HG03064 (cell line): Measurements from ENCODE around the gene MRPL10.

Experiments
- ATAC-seq: cut with Tn5 transposase; IDR thresholded peaks from one replicate; pipeline ENCODE4 v1.9.1; 2021; ENCODE audit warnings: low read depth; ENCODE audit not compliant: unreplicated experiment

The MRPL10 gene

DNA sequence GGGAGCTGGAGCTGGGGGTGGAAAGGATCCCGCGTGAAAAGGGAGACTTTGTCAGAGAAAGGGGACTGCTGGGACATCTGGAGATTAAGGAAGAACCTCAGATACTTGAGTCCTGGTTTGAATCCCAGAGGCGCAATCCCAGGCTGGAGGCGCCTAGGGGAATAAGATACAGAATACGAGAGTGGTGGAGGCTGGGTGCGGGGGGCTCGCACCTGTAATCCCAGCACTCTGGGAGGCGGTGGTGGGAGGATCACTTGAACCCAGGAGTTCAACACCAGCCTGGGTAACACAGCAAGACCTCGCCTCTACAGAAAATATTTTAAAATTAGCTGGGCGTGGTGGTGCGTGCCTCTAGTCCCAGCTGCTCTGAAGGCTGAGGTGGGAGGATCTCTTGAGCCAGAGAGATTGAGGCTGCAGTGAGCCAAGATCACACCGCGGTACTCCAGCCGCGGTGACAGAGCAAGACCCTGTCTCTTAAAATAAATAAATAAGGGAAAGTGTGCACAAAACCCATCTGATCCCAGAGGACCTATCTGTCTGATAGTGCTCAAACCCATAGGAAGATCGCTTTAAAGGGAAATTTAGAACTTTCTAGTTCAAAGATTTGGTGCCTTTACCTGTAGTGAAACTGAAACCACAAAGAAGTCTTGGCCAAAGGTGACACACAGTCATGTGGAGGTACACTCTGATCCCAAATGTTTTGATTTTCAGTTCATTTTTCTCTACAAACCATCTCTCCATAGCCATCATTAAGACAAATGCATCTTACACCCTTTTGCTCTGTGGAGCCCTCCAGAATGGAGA lies 10.3 kb upstream of the MRPL10 start:
- ATAC-seq: no peak

DNA sequence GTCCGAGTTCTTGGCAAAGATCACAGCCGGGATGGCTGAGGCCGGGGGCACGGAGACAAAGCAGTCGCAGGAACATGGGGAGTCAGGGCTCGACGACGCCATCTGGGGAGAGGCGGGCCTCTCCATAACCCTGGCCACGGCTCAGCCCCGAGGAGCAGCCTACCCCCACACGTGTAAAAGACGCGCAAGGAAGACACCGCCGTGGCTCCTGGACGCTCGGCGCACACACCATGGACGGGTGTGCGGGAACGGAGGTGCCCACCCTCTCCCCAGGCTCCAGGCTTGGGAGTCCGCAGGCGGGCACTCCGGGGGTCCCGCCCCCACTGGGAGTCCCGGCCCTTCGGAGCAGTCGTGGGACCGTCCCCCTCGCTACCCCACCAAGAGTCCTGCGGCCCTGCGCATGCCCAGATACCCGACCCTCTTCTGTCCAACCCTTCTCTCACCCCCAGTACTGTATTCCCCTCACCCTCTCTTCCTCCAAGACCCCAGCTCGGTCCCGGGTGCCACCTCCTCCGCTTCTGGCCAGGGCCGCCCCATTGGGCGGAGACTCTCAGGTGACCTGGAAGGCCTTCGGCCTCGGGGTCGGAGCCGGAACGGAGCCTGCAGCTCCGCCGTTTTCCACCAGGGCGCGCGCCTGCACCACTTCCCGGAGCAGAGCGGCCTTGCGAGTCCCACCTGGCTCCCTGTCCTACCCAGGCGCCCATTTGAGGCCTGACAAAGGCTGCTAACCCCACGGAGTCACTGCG lies 9.6 kb upstream of the MRPL10 start, which contains the start of gene SCRN2:
TSS of gene SCRN2 (minus strand) at position 532 of the 746 bp plus-strand sequence. CDS start at position 102, 430 bp downstream.
- ATAC-seq: no peak

DNA sequence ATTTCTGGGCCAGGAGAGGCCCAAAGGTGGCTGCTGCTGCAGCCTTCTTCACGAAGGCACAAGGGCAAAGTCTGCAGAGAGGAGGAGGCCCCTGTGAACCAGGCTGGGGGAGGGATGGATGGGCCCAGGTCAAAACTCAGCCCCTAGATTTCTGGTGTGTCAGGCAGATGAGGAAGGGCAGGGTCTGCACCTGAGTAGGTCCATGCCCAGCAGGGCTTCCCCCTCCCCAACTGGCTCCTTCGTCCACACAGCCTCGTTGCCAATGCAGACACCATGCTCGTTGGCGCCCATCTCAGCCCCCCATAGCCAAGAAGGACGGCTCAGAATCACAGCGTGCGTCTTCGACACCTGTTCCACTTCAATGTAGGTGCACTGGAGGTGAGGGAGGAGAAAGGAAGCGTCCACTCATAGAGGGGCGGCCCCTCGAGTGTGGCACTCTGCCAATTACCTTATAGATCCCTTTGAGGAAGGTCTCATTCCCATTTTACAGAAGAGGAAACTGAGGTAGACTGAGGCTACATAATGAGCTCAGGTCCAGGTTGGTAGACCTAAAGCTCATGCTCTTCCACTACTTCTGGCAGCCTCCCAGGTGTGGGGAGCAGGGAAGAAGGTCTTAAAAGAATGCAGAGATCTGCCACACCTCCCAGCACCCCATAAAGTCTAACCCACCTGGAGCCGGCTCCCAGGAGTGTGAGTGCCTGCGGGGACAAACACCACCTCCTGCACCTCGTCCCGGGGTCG lies 8.8 kb upstream of the MRPL10 start:
- ATAC-seq: no peak

DNA sequence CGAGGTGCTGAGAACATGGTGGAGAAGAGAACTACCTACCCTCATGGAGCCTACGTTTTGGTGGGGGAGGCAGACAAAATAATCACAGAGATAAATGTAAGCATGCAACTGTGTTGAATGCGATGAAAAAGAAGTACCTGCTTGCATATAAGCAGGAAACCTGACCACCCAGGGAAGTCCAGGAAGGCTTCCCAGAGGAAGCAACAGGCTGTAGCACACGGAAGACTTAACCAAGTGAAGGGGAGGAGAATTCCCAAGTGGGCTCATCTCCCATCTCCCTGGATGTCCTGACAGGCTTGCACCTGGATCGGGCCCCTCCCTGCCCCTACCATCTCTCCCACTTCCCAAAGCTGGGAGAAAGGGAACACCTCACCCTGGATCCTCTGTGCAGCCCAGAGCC lies 7.7 kb upstream of the MRPL10 start:
- ATAC-seq: no peak

DNA sequence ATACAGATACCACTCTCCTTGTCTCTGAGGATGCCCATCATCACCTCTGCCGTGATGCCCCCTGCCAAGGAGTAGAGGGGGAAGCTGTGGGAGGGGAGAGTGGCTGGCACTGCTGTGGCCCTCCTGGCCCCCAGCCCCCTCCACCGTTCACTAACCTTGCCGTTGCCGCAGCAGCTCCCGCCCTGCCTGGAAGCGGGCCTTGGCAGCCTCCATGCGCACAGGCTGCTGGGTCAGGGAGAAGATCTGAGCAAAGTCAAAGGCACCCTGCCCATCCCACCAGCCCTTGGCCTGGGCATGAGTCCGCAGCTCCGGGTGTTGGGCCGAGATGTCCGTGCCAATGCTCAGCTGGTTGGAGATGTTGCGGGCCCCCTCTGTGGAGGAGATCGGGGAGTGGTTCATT lies 7.3 kb upstream of the MRPL10 start:
- ATAC-seq: no peak

DNA sequence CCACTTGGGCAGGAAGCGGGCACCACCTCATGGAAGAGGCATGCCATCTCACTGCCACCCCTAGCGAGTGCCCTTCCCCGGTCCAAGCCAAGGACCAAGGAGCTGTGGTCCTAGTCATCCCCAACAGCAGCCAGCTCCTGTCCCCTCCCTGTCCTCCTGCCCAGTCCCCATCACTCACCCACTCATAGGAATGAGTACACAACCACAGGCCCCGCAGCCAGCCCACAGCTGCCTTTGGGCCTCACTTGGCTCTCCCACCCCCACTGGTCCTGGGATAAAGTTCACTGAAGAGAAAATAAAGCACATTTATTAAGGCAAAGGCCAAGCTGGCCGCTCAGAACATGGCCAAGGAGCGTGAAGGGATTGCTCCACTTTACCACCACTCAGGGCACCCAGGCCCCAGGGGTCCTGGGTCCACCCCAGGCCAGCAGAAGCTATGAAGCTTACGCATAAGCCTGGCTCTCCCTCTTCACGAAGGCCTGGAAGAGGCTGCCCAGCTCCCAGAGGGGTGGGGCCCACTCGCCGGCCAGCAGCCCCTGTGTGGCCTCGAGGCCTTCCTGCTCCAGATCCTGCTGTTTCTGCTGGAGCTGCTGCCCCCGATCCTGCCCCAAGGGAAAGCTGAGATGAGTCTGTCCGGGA lies 6.2 kb upstream of the MRPL10 start:
- no peak for ATAC-seq

DNA sequence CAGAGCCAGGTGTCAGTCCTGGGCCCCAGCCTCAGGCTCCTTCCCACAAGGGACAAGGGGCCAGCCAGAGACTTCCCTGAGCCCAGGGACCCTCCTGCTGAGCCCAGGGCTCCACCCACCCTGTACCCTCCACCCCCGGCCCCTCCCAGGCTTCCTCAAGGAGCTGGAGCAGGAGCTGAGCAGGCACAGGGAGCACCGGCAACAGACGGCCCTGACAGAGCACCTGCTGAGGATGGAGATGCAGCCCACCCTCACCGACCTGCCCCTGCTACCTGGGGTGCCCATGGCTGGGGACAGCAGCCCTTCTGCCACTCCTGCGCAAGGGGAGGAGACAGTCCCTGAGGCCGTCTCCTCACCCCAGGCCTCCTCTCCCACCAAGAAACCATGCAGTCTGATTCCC lies 5.3 kb upstream of the MRPL10 start:
- ATAC-seq: no peak

DNA sequence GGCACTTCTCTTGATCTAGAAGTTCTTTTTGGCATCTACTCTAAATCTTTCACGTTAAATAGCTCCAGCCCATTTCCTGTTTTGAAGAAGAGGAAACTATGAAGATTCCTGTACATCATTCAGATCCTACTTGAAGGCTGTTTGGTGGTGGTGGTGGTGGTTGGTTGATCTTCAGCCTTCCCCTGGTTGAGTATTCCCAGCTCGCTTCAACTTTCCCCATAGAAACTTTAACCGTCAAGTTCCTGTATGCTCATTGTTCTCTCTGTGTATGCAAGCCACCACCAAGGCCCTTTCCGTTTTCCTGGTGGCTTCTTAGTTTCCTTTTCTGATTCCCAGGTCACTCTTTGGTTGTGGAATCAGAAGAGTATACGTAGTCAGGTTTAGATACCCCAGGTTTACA lies 3.4 kb upstream of the MRPL10 start:
- ATAC-seq: no peak

DNA sequence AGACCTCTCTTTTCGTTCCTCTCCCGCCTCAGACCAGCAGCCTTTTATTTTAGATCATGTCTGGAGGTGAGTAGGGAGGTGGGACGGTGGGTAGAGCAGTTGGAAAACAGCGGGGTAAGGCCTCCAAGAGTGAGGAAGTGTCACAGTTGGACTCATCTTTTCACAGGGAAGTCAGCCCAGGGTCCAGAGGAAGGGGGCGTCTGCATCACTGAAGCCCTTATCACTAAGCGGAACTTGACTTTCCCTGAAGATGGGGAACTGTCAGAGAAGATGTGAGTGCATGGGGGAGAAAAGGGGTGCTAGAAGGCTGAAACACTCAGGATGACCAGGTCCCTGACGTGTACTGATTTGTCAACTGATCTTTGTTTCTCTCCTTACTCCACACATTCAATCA lies 590 bp upstream of the MRPL10 start:
- peak; percentile 11 for ATAC-seq

DNA sequence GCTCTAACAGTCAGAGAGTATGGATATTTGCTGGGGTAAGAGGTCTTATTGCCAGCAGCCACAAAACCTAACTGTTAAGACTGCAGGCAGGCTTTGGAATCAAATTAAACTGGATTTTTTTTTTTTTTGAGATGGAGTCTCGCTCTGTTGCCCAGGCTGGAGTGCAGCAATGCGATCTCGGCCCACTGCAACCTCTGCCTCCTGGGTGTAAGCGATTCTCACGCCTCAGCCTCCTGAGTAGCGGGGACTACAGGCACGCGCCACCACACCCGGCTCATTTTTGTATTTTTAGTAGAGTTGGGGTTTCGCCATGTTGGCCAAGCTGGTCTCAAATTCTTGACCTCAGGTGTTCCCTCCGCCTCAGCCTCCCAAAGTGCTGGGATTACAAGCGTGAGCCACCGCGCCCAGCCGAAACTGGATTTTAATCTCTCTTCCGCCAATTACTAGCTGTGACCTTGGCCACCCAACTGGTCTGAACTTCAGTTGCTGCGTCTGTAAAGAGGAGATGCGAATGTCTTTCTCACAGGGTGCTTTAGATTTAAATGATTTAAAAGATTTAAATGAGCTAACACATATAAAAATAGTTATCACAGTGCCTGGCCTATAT lies 842 bp downstream of the MRPL10 start:
- ATAC-seq: no peak

DNA sequence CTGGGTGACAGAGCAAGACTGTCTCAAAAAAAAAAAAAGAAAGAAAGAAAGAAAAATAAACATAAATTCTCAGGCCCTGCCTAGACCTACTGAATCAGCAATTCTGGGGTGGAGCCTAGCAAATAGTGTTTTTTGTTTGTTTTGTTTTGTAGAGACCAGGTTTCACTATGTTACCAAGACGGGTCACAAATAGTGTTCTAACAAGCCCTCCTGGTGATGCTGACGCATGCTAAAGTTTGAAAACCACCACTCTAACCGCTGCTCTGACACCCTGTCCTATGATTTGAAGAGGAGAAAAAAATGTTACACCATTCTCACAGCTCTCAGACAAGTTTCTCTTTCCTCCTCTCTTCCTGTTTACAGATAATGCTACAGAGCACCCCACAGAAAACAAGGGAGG lies 1.5 kb downstream of the MRPL10 start:
- no peak for ATAC-seq

DNA sequence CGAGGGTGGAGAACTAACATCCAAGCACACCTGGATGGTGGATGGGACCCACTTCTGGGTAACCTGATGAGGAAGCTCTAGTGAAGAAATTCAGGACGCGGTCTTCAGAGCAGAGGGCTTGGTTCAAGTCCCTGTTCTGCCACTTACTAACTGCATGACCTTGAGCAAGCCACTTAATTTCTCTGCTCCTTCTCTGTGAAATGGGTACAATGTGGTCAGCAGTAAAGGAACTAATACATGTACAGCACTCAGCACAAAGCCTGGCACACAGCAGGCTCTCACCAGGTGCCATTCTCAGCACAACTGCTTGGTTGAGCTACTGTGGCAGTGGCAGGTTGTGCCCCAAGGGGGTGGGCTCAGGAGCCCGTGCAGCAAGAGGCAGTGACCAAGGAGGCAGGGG lies 7.8 kb downstream of the MRPL10 start:
- ATAC-seq: no peak

DNA sequence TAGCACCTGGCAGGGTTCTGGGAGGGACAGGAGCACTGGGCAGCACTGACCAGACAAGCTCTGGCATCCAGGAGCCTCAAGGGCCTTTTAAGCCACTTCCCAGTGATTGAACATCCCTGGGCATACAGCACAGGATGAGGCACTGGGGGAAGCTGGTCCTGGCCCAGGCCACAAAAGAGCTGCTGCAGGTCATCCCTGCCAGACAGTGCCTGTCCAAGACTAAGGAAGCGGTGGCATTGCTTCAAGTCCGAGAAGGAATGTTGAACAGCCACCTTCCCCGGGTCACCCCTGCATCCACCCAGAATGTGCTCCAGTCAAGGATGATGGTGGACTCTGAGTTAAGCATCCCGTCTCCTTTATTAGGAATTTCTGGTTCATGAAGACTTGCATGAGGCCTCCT lies 8.6 kb downstream of the MRPL10 start:
- ATAC-seq: no peak

DNA sequence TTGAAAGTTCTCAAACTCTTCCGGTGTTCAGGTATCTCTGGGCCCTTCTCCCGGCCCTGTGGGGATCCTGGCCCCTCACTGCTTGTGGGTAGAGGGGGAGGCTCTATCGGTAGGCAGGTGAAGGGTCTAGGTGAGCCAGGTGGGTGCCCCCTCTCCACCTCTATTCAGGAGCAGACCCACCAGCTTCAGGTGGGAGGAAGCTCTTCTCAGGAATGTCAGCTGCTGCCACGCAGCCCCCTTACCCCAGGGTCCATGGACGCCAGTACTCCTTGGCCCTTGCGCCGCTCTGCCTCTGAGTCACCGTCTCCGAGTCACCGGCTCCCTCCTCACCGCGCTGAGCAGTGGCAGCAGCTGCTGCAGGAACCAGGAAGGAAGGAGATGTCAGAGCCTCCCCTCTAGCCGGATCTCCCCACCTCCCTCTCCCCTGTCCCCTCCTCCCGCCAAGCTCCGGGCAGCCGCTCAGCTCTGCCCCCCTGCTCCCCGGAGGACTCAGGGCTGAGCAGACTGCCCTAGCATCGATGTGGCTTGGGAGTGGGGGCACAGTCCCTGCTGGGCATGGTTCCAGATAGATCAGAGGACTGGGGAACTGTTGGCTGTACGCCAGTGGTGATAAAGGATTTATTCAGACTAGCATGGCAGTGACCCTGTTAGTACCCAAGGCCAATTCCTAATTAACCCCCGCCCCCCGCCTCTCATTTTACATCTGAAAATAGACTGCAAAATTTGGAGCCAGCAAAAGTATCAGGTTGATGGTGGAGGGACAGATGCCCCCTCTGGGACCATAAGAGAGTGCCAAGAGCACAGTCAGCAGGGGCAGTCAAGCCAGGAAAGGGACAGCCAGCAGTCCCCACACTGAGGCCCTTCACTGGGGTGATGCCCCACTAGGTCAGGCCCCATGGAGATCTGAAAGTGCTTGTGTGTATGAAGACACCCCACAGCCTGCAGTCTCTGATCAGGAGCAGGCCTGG lies 9.6 kb downstream of the MRPL10 start, which contains the start of gene OSBPL7:
TSS of gene OSBPL7 (minus strand) at position 371 of the 968 bp plus-strand sequence. CDS start 1,516 bp downstream, outside the sequence.
- peak; percentile 72 for ATAC-seq

DNA sequence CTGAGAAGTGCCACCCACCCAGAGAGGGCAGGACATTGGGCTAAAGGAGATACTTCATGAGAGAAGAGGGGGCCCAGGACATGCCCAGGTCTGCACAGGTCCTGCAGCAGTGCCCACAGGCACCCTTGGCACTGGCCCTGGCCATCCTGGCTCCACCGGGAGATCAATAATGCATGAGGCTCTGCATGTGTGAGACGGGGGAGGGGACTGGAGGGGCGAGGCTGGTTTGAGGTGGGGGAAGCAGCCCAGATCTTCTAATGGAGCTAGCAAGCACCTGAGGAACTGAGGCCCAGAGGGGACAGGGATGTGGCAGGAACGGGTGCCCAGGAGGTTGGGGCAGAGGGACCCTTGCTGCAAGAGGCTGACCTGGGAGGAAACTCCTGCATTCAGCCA lies 10.3 kb downstream of the MRPL10 start:
- ATAC-seq: no peak

DNA sequence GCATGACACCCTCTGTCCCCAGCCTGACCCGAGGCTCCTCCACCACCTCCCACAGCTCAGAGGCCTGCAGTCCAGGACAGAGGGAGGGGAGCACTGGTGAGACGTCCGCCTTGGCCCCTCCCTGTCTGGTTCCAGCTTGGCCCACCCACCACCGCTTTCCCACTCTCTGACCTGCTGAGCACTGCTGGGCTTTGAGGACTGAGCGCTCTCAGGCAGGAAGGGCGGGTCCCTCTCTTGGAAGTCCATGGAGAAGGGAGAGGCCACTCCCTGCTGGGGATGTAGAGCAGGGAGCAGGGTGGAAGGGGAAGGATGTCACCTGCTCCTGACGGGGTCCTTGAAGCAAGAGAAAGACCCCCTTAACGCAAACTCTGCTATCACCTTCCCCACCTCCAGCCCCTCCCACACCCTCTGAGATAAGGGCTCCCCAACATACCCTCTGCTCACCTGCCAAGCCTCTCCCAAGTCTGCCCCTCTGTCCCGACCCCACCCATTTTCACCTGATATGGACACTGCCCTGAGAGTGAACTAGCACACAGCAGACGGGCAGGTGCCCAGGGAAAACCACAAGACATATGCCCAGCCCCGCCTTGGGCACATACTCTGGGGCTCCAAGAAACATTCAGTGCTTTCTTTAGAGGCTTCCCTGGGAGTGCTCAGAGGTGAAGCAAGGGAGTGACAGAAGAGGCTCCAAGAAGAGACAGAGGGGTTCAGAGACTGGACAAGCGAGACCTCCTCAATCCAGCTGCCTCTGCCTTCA lies 11.1 kb downstream of the MRPL10 start:
- ATAC-seq: no peak

DNA sequence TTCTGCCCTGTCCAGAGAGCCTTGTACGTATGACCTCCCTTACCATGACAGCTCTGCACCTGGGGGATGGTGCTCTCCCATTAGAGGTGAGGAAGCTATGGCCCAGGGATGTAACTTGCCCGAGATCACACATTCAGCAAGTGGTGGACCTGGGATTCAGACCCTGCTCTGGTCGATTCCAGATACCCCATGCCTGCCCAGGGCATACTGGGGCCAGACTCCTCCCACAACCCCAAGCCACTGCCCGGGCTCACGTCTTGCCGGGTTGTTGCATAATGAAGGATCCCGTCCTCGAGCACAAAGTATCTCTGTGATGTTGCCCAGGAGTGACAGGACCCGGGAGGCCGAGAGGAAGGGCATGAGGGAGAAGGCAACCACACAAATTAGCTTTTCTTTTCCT lies 11.9 kb downstream of the MRPL10 start:
- no peak for ATAC-seq

DNA sequence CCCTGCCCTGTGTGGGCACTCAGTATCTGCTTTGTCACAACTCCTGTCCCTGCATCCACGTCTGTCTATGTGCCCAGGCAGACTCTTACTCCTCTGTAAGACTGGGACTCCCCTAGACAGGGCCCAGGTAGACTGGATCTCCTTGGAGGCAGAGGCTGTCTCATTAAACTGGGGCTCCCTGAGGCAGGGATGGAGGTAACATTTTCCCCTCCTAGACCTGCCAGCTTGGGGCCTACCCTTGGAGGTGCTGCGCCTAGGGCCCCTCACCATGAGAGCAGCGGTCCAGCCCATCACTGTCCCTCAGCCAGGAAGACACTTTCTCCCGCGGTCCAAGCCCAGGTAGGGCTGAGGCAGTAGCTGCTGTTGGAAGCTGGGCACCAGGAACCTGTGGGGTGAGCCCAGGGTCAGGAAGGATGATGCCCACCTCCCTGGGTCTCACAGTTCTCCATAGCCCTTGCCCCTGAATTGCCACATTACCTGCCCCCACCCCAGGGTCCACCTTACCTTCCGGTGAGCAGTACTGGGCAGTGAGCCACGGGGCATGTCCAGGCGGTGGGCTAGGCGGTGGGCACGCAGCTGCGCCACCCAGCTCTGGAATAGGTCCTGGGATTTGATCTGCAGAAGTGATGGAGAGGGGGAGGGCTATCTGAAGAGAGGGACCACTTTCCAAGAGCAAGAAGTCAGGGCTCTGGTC lies 13.2 kb downstream of the MRPL10 start:
- no peak for ATAC-seq
